ENCODE data around the gene SLC4A4.

SLC4A4 gene

DNA sequence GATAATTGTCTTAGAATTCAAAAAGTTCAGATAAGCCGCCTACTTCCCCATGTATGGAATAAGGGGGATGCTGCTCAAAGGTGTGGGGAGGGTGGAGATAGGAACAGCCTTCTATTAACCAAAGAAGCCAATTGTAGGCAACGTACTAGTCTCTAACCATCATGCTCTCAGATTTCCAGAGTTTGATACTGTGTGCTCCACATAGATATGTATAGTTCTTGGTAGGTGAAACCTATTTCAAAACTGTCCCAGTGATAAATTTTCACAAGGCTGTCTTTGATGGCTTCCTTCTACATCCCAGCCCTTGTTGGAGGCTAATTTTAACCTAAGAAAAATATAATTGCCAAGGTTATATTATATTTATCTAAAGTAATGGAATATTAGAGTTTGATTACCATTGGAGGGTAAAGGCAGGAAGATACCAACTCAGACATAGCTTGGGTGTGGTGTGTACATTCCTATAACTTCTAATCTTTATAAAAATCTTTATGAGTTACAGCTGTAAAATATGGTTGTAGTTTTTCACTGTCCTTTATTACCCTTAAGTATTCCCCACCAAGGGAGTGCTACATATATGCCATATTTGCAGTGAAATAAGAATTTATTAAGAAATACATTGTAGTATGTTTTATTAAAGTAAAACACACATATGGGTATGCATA is 87.7 kb downstream of the SLC4A4 start:
- Histone ChIP-seq H3K36me3 (ENCODE audit: control insufficient read depth in 1 of 2, insufficient read depth in 2 of 2, low read depth in 1 of 2, low read length in 2 of 2) (no peaks in the 10 kb centered on the region), H2BK5ac (ENCODE audit: low read depth, low read length, poor library complexity, severe bottlenecking) (no peak overlapping the region), H3K4me1 (ENCODE audit: control insufficient read depth, insufficient read depth, low read depth, low read length) (no peaks in the 10 kb centered on the region), H2BK120ac (ENCODE audit: low read depth, low read length) (no peak overlapping the region), H2AFZ (ENCODE audit: low read depth, low read length) (no peak overlapping the region), H3K27me3 (ENCODE audit: control insufficient read depth in 1 of 2, insufficient read depth in 1 of 2, low read length in 2 of 2) (no peaks in the 10 kb centered on the region), H4K91ac (ENCODE audit: low read length) (no peak overlapping the region), H3K4ac (ENCODE audit: low read depth in 1 of 2, low read length in 2 of 2) (no peak overlapping the region), H3K27ac (ENCODE audit: low read length, poor library complexity, severe bottlenecking) (no peak overlapping the region), H3K18ac (ENCODE audit: low read depth in 1 of 2, low read length in 2 of 2) (no peak overlapping the region), H3K9ac (ENCODE audit: low read length) (no peak overlapping the region), H2BK15ac (ENCODE audit: low read depth, poor library complexity, severe bottlenecking) (no peak overlapping the region), H2AK5ac (ENCODE audit: low read length, severe bottlenecking) (no peak overlapping the region), H2BK12ac (ENCODE audit: low read length in 2 of 2) (no peak overlapping the region), H3K23ac (ENCODE audit: low read length in 2 of 2) (no peak overlapping the region), H3K14ac (ENCODE audit: low read length in 2 of 2) (no peak overlapping the region), H3K9me3 (ENCODE audit: control insufficient read depth, low read length) (no peaks in the 10 kb centered on the region), H3K4me2 (ENCODE audit: low read length, poor library complexity, severe bottlenecking) (no peak overlapping the region), H3K79me1 (replicated peaks; ENCODE audit: low read length, poor library complexity, severe bottlenecking) (peaks cover 2% of the 10 kb centered on the region), H3K4me3 (ENCODE audit: insufficient read depth in 1 of 2, low read depth in 1 of 2, low read length in 2 of 2) (no peak overlapping the region), H4K8ac (ENCODE audit: low read length) (no peak overlapping the region)
- WGBS, result 88% methylated on average over 1 of the region's 2 CpGs
- no peak for DNase-seq

DNA sequence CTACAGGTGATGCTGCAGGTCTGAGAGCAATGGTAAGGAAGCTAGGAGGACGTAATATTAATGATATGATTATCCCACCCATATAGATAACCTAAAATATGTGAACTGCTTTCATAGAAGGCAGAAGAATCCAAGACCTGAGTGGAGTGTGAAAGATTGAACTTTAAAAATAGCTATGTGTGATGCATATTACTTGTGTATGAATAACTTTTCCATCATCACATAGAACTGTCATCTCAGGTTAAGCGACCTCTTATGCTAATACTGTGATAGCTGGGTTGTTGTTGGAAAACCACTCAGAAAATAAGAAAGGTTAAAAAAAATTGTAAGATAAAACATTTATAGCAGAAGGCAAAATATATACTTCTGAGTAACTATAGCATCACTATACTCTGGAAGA is 90.3 kb downstream of the SLC4A4 start:
- H3K14ac ChIP-seq (ENCODE audit: low read length in 2 of 2), result no peak overlapping the region
- DNase-seq, result no peak
- H2AFZ ChIP-seq (ENCODE audit: low read depth, low read length), result no peak overlapping the region
- H3K23ac ChIP-seq (ENCODE audit: low read length in 2 of 2), result no peak overlapping the region
- H3K4me3 ChIP-seq (ENCODE audit: insufficient read depth in 1 of 2, low read depth in 1 of 2, low read length in 2 of 2), result no peak overlapping the region
- H3K36me3 ChIP-seq (ENCODE audit: control insufficient read depth in 1 of 2, insufficient read depth in 2 of 2, low read depth in 1 of 2, low read length in 2 of 2), result no peaks in the 10 kb centered on the region
- H2BK120ac ChIP-seq (ENCODE audit: low read depth, low read length), result no peak overlapping the region
- no peak overlapping the region for H3K4me2 ChIP-seq (ENCODE audit: low read length, poor library complexity, severe bottlenecking)
- no peak overlapping the region for H2BK12ac ChIP-seq (ENCODE audit: low read length in 2 of 2)
- no peak overlapping the region for H2AK5ac ChIP-seq (ENCODE audit: low read length, severe bottlenecking)
- no peak overlapping the region for H3K18ac ChIP-seq (ENCODE audit: low read depth in 1 of 2, low read length in 2 of 2)
- no peaks in the 10 kb centered on the region for H3K9me3 ChIP-seq (ENCODE audit: control insufficient read depth, low read length)
- H3K9ac ChIP-seq (ENCODE audit: low read length), result no peak overlapping the region
- H2BK15ac ChIP-seq (ENCODE audit: low read depth, poor library complexity, severe bottlenecking), result no peak overlapping the region
- no peaks in the 10 kb centered on the region for H3K27me3 ChIP-seq (ENCODE audit: control insufficient read depth in 1 of 2, insufficient read depth in 1 of 2, low read length in 2 of 2)
- H3K4me1 ChIP-seq (ENCODE audit: control insufficient read depth, insufficient read depth, low read depth, low read length), result no peaks in the 10 kb centered on the region
- WGBS, result no CpG with 5 or more reads among the region's 2 CpGs
- peaks cover 2% of the 10 kb centered on the region for H3K79me1 ChIP-seq (replicated peaks; ENCODE audit: low read length, poor library complexity, severe bottlenecking)
- H4K91ac ChIP-seq (ENCODE audit: low read length), result no peak overlapping the region
- no peak overlapping the region for H3K4ac ChIP-seq (ENCODE audit: low read depth in 1 of 2, low read length in 2 of 2)
- no peak overlapping the region for H2BK5ac ChIP-seq (ENCODE audit: low read depth, low read length, poor library complexity, severe bottlenecking)
- H4K8ac ChIP-seq (ENCODE audit: low read length), result no peak overlapping the region
- no peak overlapping the region for H3K27ac ChIP-seq (ENCODE audit: low read length, poor library complexity, severe bottlenecking)

DNA sequence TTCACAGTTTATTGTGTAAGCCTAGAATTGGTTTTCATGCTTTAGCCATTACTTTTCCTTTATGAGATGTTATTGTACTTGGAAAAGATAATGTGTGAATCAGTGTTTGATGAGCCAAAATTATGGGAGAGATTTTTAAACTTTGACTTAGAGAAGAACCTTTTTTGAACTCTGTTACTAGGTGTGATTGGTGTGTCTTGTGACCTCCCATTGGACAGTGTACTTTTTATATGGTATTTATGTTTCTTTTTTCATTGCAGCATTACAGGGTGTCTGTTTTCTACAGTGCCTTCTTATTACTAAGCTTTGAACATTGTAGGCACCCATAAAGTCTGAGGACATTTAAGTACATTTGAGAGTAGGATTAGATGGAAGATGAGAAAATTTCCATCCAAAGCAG is 91.1 kb downstream of the SLC4A4 start:
- no peak overlapping the region for H2BK120ac ChIP-seq (ENCODE audit: low read depth, low read length)
- H3K4ac ChIP-seq (ENCODE audit: low read depth in 1 of 2, low read length in 2 of 2), result no peak overlapping the region
- no peak for DNase-seq
- no peak overlapping the region for H3K23ac ChIP-seq (ENCODE audit: low read length in 2 of 2)
- H3K18ac ChIP-seq (ENCODE audit: low read depth in 1 of 2, low read length in 2 of 2), result no peak overlapping the region
- peaks cover 2% of the 10 kb centered on the region for H3K79me1 ChIP-seq (replicated peaks; ENCODE audit: low read length, poor library complexity, severe bottlenecking)
- H3K14ac ChIP-seq (ENCODE audit: low read length in 2 of 2), result no peak overlapping the region
- no peak overlapping the region for H4K91ac ChIP-seq (ENCODE audit: low read length)
- H3K4me3 ChIP-seq (ENCODE audit: insufficient read depth in 1 of 2, low read depth in 1 of 2, low read length in 2 of 2), result no peak overlapping the region
- no peak overlapping the region for H2BK5ac ChIP-seq (ENCODE audit: low read depth, low read length, poor library complexity, severe bottlenecking)
- H3K4me2 ChIP-seq (ENCODE audit: low read length, poor library complexity, severe bottlenecking), result no peak overlapping the region
- H2BK12ac ChIP-seq (ENCODE audit: low read length in 2 of 2), result no peak overlapping the region
- H4K8ac ChIP-seq (ENCODE audit: low read length), result no peak overlapping the region
- H2AFZ ChIP-seq (ENCODE audit: low read depth, low read length), result no peak overlapping the region
- no peak overlapping the region for H2AK5ac ChIP-seq (ENCODE audit: low read length, severe bottlenecking)
- no peaks in the 10 kb centered on the region for H3K9me3 ChIP-seq (ENCODE audit: control insufficient read depth, low read length)
- H3K27me3 ChIP-seq (ENCODE audit: control insufficient read depth in 1 of 2, insufficient read depth in 1 of 2, low read length in 2 of 2), result no peaks in the 10 kb centered on the region
- no peak overlapping the region for H3K9ac ChIP-seq (ENCODE audit: low read length)
- no peaks in the 10 kb centered on the region for H3K36me3 ChIP-seq (ENCODE audit: control insufficient read depth in 1 of 2, insufficient read depth in 2 of 2, low read depth in 1 of 2, low read length in 2 of 2)
- no peaks in the 10 kb centered on the region for H3K4me1 ChIP-seq (ENCODE audit: control insufficient read depth, insufficient read depth, low read depth, low read length)
- H2BK15ac ChIP-seq (ENCODE audit: low read depth, poor library complexity, severe bottlenecking), result no peak overlapping the region
- H3K27ac ChIP-seq (ENCODE audit: low read length, poor library complexity, severe bottlenecking), result no peak overlapping the region

DNA sequence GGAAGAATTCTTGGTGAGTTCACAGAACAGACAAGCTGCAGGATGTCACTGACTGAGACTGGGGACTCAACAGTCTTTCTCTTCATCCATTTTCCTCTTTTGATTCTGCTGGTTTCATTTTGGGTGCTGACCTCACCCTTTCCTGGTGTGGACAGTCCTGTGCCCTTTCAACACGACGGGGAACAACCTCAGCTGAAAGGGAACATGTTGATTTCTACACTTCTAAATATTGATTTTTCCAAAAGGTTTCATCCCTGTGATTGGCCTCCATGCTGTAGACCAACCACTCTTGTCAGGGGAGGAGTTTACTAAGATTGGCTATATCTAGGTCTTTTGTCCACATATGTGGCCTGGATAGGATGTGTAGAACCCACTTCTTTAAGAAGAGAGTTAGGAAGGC is 91.8 kb downstream of the SLC4A4 start:
- Histone ChIP-seq H3K4ac (ENCODE audit: low read depth in 1 of 2, low read length in 2 of 2) (no peak overlapping the region), H3K23ac (ENCODE audit: low read length in 2 of 2) (no peak overlapping the region), H3K4me1 (ENCODE audit: control insufficient read depth, insufficient read depth, low read depth, low read length) (no peaks in the 10 kb centered on the region), H3K79me1 (replicated peaks; ENCODE audit: low read length, poor library complexity, severe bottlenecking) (peaks cover 2% of the 10 kb centered on the region), H3K27ac (ENCODE audit: low read length, poor library complexity, severe bottlenecking) (no peak overlapping the region), H3K9ac (ENCODE audit: low read length) (no peak overlapping the region), H3K4me2 (ENCODE audit: low read length, poor library complexity, severe bottlenecking) (no peak overlapping the region), H3K14ac (ENCODE audit: low read length in 2 of 2) (no peak overlapping the region), H2AK5ac (ENCODE audit: low read length, severe bottlenecking) (no peak overlapping the region), H3K18ac (ENCODE audit: low read depth in 1 of 2, low read length in 2 of 2) (no peak overlapping the region), H4K8ac (ENCODE audit: low read length) (no peak overlapping the region), H2BK12ac (ENCODE audit: low read length in 2 of 2) (no peak overlapping the region), H3K27me3 (ENCODE audit: control insufficient read depth in 1 of 2, insufficient read depth in 1 of 2, low read length in 2 of 2) (no peaks in the 10 kb centered on the region), H3K9me3 (ENCODE audit: control insufficient read depth, low read length) (no peaks in the 10 kb centered on the region), H3K36me3 (ENCODE audit: control insufficient read depth in 1 of 2, insufficient read depth in 2 of 2, low read depth in 1 of 2, low read length in 2 of 2) (no peaks in the 10 kb centered on the region), H2BK5ac (ENCODE audit: low read depth, low read length, poor library complexity, severe bottlenecking) (no peak overlapping the region), H3K4me3 (ENCODE audit: insufficient read depth in 1 of 2, low read depth in 1 of 2, low read length in 2 of 2) (no peak overlapping the region), H2AFZ (ENCODE audit: low read depth, low read length) (no peak overlapping the region), H2BK15ac (ENCODE audit: low read depth, poor library complexity, severe bottlenecking) (no peak overlapping the region), H2BK120ac (ENCODE audit: low read depth, low read length) (no peak overlapping the region), H4K91ac (ENCODE audit: low read length) (no peak overlapping the region)
- DNase-seq, result no peak
- 100% methylated on average over 2 of the region's 2 CpGs for WGBS

Data from mesenchymal stem cell (in vitro differentiated cells and primary cell).